H1 (cell line): ENCODE data around the gene CD151. TPM values are rescaled to one million over a fixed set of nuclear protein-coding genes. Genes with fewer than 3 reads are reported as not detected.
A peak's percentile ranks its signal among the peaks of the same experiment; 100 is the strongest.

Source experiments
- ASH2L ChIP-seq: fragments of 200-600, 300-600 bp; sonication (generic); IDR thresholded peaks from one replicate; pipeline ENCODE4 v1.7.1; 2017; ENCODE audit warnings: low read length
- POU5F1 ChIP-seq: IDR thresholded peaks from 2 replicates; pipeline ENCODE4 v1.6.1; 2011; ENCODE audit warnings: low read depth, mild to moderate bottlenecking, low read length, moderate library complexity
- polyA plus RNA-seq, 7 experiments: library from polyadenylated mRNA; depleted of rRNA in 3 of 7; stranded (reverse) in 5 of 7; unstranded in 2 of 7; fragments of >200 nt in 5 of 7; fragments of 200-250 nt in 2 of 7; gene quantifications; 1 replicate in 5 of 7; 2 replicates in 1 of 7; 4 replicates in 1 of 7; pipeline versions ENCODE4 v1.2.1 to v1.2.3, GENCODE V29; 2011 to 2013; ENCODE audit warnings: missing spikeins in 2 of 7, mixed read lengths in 2 of 7
- total RNA-seq: library from RNA; stranded (reverse); fragmentation: NEBNext Ultra II Directional; extraction: Animal tissue kit (Norgen Biotek cat#: 25700); gene quantifications from 2 replicates; pipeline ENCODE4 v1.2.1, GENCODE V29; 2021

Gene CD151
- total and polyA plus RNA-seq, 2 of the 8 experiments (the other 6 are each of a cell fraction or from before 2014, with no cell fraction given): 101 to 212 TPM

- TF ChIP-seq ASH2L (peak; percentile 2), POU5F1 (no peak)
These were observed at the start of gene CD151 (continued) for GRCh38 chr11:832529-833113.
